Lung (tissue), 12 donors: ENCODE results near the gene DYNC1I2. TPM values are rescaled to one million over a fixed set of nuclear protein-coding genes. Genes with fewer than 3 reads are reported as not detected.
A peak's percentile ranks its signal among the peaks of the same experiment; 100 is the strongest.

Experiments
- ATAC-seq: fragments of 200-7000 bp; cut with Tn5 transposase; one replicate; pipeline ENCODE4 v1.9.1; 2020; ENCODE audit warnings: moderate number of reproducible peaks; ENCODE audit not compliant: insufficient read depth, low FRiP score
- DNase-seq, 3 donors: peaks; one replicate each; pipeline ENCODE4 v3.0.0-alpha.2; 2013 to 2017
- H3K27ac ChIP-seq, 2 donors: one replicate each; pipeline ENCODE4 v1.5.1; 2013; ENCODE audit warnings: mild to moderate bottlenecking in 2 of 2, moderate library complexity in 2 of 2, control low read depth in 1 of 2, inconsistent platforms in 1 of 2, low read depth in 1 of 2, low read length in 1 of 2
- H3K27me3 ChIP-seq, 3 donors: one replicate each; pipeline ENCODE4 v1.5.1; 2013; ENCODE audit warnings: low read length in 2 of 3; ENCODE audit not compliant: control insufficient read depth in 3 of 3, insufficient read depth in 3 of 3
- H3K36me3 ChIP-seq, 4 donors: one replicate each; pipeline ENCODE4 v1.5.1; 2013; ENCODE audit warnings: low read length in 4 of 4, mild to moderate bottlenecking in 1 of 4, moderate library complexity in 1 of 4; ENCODE audit not compliant: control insufficient read depth in 4 of 4, insufficient read depth in 4 of 4
- H3K4me1 ChIP-seq, 5 donors: one replicate each; pipeline ENCODE4 v1.5.1; 2013; ENCODE audit warnings: low read length in 5 of 5, mild to moderate bottlenecking in 2 of 5, moderate library complexity in 1 of 5; ENCODE audit not compliant: control insufficient read depth in 5 of 5, insufficient read depth in 5 of 5
- H3K4me3 ChIP-seq: one replicate; pipeline ENCODE4 v1.5.1; 2013; ENCODE audit warnings: mild to moderate bottlenecking, control low read depth, moderate library complexity
- H3K9ac ChIP-seq, 2 donors: one replicate each; pipeline ENCODE4 v1.5.1; 2013; ENCODE audit warnings: low read length in 2 of 2, control low read depth in 1 of 2; ENCODE audit not compliant: insufficient read depth in 1 of 2
- H3K9me3 ChIP-seq, 4 donors: one replicate each; pipeline ENCODE4 v1.5.1; 2013; ENCODE audit warnings: low read length in 3 of 4, mild to moderate bottlenecking in 1 of 4, moderate library complexity in 1 of 4; ENCODE audit not compliant: control insufficient read depth in 4 of 4, insufficient read depth in 3 of 4
- CTCF ChIP-seq: IDR thresholded peaks from 2 replicates; pipeline ENCODE4 v1.5.1; 2012; ENCODE audit warnings: mild to moderate bottlenecking; ENCODE audit errors: control extremely low read depth, extremely low read depth
- WGBS, 2 donors: extraction: QIAGEN DNeasy Blood & Tissue Kit; methylation state at CpG; one replicate each; pipeline ENCODE4 v1.1.7; 2013; 5-methylcytosine and 5-hydroxymethylcytosine counted together
- polyA plus RNA-seq, 2 donors: library from polyadenylated mRNA; stranded (reverse); fragments of 200-250 nt; gene quantifications; one replicate each; pipeline ENCODE4 v1.2.1, GENCODE V29; 2013
- total RNA-seq, 2 donors: library from RNA; depleted of rRNA in 1 of 2; stranded (reverse); fragments of >200 nt in 1 of 2; gene quantifications; one replicate each; pipeline ENCODE4 v1.2.1, GENCODE V29; 2014 to 2021
- donor health status: control.
- donor health status: control.
- donor health status: Bipolar disorder and iron deficiency.
- donor health status: healthy.
- donor health status: DM: yes; HTN: yes; CAD: no.

DYNC1I2 gene
- total and polyA plus RNA-seq, 4 donors, result 47.1 to 190 (median 72.2) TPM

- Histone ChIP-seq H3K36me3 (peaks cover 5 to 40% (median 25%) of the 10 kb centered on the region in 4 donors), H3K4me3 (no peak overlapping the region), H3K27me3 (no peaks in the 10 kb centered on the region), H3K9ac (no peak overlapping the region), H3K9me3 (no peaks in the 10 kb centered on the region), H3K27ac (no peak overlapping the region), H3K4me1 (no peaks in the 10 kb centered on the region)
- TF ChIP-seq CTCF, result no peak
- peak in 1 of 3 donors; percentile 15 for DNase-seq
- no peak for ATAC-seq
- WGBS, 2 donors, result 44 to 73% methylated on average over 3 of the region's 3 CpGs
Observed at GRCh38 chr2:171729952-171730317, 42.7 kb downstream of the DYNC1I2 start.

- Histone ChIP-seq H3K36me3 (peaks cover 16 to 60% (median 32%) of the 10 kb centered on the region in 4 donors), H3K27ac (no peak overlapping the region), H3K9me3 (no peaks in the 10 kb centered on the region), H3K4me1 (no peaks in the 10 kb centered on the region), H3K27me3 (no peaks in the 10 kb centered on the region), H3K9ac (no peak overlapping the region), H3K4me3 (no peak overlapping the region)
- peak; percentile 14 to 51 (median 22) for DNase-seq
- no peak for ATAC-seq
- TF ChIP-seq CTCF, result no peak
- 78 to 87% methylated on average over 4 of the region's 4 CpGs for WGBS, 2 donors
Observed at GRCh38 chr2:171735991-171736710, 48.9 kb downstream of the DYNC1I2 start.

GRCh38 chr2:171741189-171741588, 53.9 kb downstream of the DYNC1I2 start:
- no peak for TF ChIP-seq CTCF
- H3K4me1 ChIP-seq, result no peaks in the 10 kb centered on the region
- ATAC-seq (no peak), DNase-seq (no peak)
- peaks cover 18 to 63% (median 27%) of the 10 kb centered on the region in 4 donors for H3K36me3 ChIP-seq
- no peaks in the 10 kb centered on the region for H3K9me3 ChIP-seq
- H3K27ac ChIP-seq, result no peak overlapping the region
- no peaks in the 10 kb centered on the region for H3K27me3 ChIP-seq
- 60 to 70% methylated on average over 2 of the region's 2 CpGs for WGBS, 2 donors
- no peak overlapping the region for H3K9ac ChIP-seq
- no peak overlapping the region for H3K4me3 ChIP-seq
